Keratinocyte (primary cell): ENCODE data around the gene TMEM201. TPM values are rescaled to one million over a fixed set of nuclear protein-coding genes. Genes with fewer than 3 reads are reported as not detected.

Experiments used
- DNase-seq: peaks from one replicate; pipeline ENCODE4 v3.0.0-alpha.2; 2011; ENCODE audit warnings: low read depth, missing footprints, low spot score
- FAIRE-seq: peaks from 2 replicates; lab custom pipeline; 2011; peaks lifted over from hg19 to GRCh38; lab: Jason Lieb, UNC
- H2AFZ ChIP-seq: 2 replicates; pipeline ENCODE4 v1.6.0; 2012; ENCODE audit warnings: low read length, control low read depth, inconsistent platforms; ENCODE audit not compliant: control insufficient read depth
- H3K27ac ChIP-seq: 2 replicates; pipeline ENCODE4 v1.5.1; 2011; ENCODE audit warnings: low read length; ENCODE audit not compliant: control insufficient read depth, insufficient read depth
- H3K27me3 ChIP-seq: 3 replicates; pipeline ENCODE4 v1.6.0; 2011; ENCODE audit warnings: low read length; ENCODE audit not compliant: control insufficient read depth, insufficient read depth; ENCODE audit errors: extremely low read depth
- H3K36me3 ChIP-seq, 2 experiments: 2 replicates in 1 of 2; 3 replicates in 1 of 2; pipeline ENCODE4 v1.5.1; 2011; ENCODE audit warnings: low read length in 2 of 2, mild to moderate bottlenecking in 1 of 2; ENCODE audit not compliant: control insufficient read depth in 2 of 2, insufficient read depth in 2 of 2; ENCODE audit errors: extremely low read depth in 1 of 2
- H3K4me1 ChIP-seq: 3 replicates; pipeline ENCODE4 v1.5.1; 2011; ENCODE audit warnings: low read length; ENCODE audit not compliant: control insufficient read depth, insufficient read depth; ENCODE audit errors: extremely low read depth
- H3K4me2 ChIP-seq: 3 replicates; pipeline ENCODE4 v1.6.0; 2011; ENCODE audit warnings: low read depth, low read length; ENCODE audit not compliant: control insufficient read depth, insufficient read depth; ENCODE audit errors: extremely low read depth
- H3K4me3 ChIP-seq, 3 experiments: fragments of 200-600 bp in 1 of 3; sonication (generic) in 1 of 3; 2 replicates in 2 of 3; 3 replicates in 1 of 3; pipeline ENCODE4 v1.5.1; 2011 to 2016; ENCODE audit warnings: low read length in 3 of 3, mild to moderate bottlenecking in 3 of 3, control low read depth in 2 of 3, inconsistent platforms in 1 of 3, low read depth in 1 of 3, mixed read lengths in 1 of 3, mixed run types in 1 of 3, moderate library complexity in 1 of 3; ENCODE audit not compliant: control insufficient read depth in 2 of 3, insufficient read depth in 2 of 3; ENCODE audit errors: extremely low read depth in 1 of 3
- H3K79me2 ChIP-seq: 2 replicates; pipeline ENCODE4 v1.6.0; 2012; ENCODE audit warnings: low read length; ENCODE audit not compliant: control insufficient read depth, insufficient read depth
- H3K9ac ChIP-seq: 3 replicates; pipeline ENCODE4 v1.6.0; 2011; ENCODE audit warnings: low read length; ENCODE audit not compliant: control insufficient read depth, insufficient read depth; ENCODE audit errors: extremely low read depth
- H3K9me1 ChIP-seq: 3 replicates; pipeline ENCODE4 v1.6.0; 2011; ENCODE audit warnings: low read length; ENCODE audit not compliant: control insufficient read depth, insufficient read depth; ENCODE audit errors: extremely low read depth
- H3K9me3 ChIP-seq: 2 replicates; pipeline ENCODE4 v1.5.1; 2012; ENCODE audit warnings: low read depth, low read length; ENCODE audit not compliant: control insufficient read depth
- H4K20me1 ChIP-seq: 3 replicates; pipeline ENCODE4 v1.6.0; 2011; ENCODE audit warnings: low read length; ENCODE audit not compliant: control insufficient read depth, insufficient read depth; ENCODE audit errors: extremely low read depth
- EZH2 ChIP-seq: IDR thresholded peaks from one replicate; pipeline ENCODE4 v1.6.1; 2012; ENCODE audit warnings: inconsistent platforms, mild to moderate bottlenecking, low read length, moderate library complexity
- dilution Hi-C: fragments of 300-500 bp; cut with MboI; formaldehyde crosslinking; loops from one replicate; pipeline ENCODE4 v1.7.0; 2020; ENCODE audit warnings: low sequenced_read_pairs; ENCODE audit not compliant: extremely low pct_ligation_motif_present
- polyA plus RNA-seq, 5 experiments: library from polyadenylated mRNA; depleted of rRNA in 3 of 5; stranded (reverse) in 3 of 5; stranded (forward) in 1 of 5; unstranded in 1 of 5; fragments of >200 nt; gene quantifications; 1 replicate in 1 of 5; 2 replicates in 3 of 5; 3 replicates in 1 of 5; pipeline versions ENCODE4 v1.2.1 to v1.2.3, GENCODE V29; 2011 to 2012; ENCODE audit warnings: missing spikeins in 2 of 5, low read depth in 1 of 5, low replicate concordance in 1 of 5
- TF ChIP-seq, protein P1 (sequence below), 3 experiments: IDR thresholded peaks in 1 of 3; conservative IDR thresholded peaks in 1 of 3; optimal IDR thresholded peaks in 1 of 3; 2 replicates in 2 of 3; 3 replicates in 1 of 3; pipeline versions ENCODE3 to v1.5.1; 2011; ENCODE audit warnings: low read length in 3 of 3, mild to moderate bottlenecking in 3 of 3, moderate library complexity in 2 of 3, control low read depth in 1 of 3, inconsistent platforms in 1 of 3; ENCODE audit not compliant: insufficient read depth in 2 of 3; ENCODE audit errors: extremely low read depth in 1 of 3

The TMEM201 gene
- polyA plus RNA-seq, 1 donor (not counting 4 experiments of a cell fraction or from before 2014, with no cell fraction given): 1.5 TPM

DNA sequence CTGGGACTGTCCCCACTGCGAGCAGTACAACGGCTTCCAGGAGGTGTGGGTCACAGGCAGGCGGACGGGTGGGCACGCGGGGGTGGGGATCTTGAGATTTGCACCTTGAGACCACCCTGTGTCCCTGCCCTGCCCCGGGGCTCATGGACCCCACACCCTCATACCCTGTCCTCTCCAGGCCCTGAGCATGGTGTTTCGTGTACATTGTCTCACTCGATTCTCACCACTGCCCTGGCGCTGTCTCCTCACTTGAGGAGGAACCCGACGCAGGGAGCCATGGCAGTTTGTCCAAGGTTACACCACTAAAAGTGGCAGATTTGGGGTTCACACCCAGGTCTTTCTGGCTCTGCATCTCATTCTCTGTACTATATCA is 7.2 kb downstream of the TMEM201 start:
- dilution Hi-C loops: no loop called here
- peaks cover 45% of the 10 kb centered on the region for H3K79me2 ChIP-seq

DNA sequence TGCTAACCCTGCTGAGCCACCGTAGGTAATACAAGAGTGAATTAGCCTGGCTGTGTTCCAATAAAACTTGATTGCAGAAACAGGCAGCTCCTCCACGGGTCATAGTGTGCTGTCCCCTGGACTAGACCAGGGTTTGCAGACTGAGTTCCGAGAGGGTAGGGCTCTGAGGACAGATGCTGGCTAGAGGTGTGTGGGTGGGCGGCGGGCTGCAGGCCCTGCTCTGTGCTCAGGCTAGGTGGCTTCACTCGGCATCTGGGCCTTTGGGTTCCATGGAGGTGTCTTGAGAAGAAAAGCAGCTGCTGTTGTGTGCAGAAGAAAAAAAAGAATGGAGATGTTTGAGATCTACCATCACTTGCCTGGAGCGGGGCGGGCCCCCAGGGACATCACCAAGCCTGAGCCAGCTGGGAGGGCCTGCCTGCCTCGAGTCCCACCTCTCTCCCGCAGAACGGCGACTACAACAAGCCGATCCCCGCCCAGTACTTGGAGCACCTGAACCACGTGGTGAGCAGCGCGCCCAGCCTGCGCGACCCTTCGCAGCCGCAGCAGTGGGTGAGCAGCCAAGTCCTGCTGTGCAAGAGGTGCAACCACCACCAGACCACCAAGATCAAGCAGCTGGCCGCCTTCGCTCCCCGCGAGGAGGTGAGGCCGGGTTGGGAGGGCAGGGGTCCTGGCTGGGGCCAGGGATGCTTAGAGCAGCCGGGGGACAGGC is 7.9 kb downstream of the TMEM201 start:
- FAIRE-seq (no peak), DNase-seq (no peak)
- Histone ChIP-seq H3K9ac (no peak overlapping the region), H3K27ac (no peak overlapping the region), H2AFZ (no peak overlapping the region), H3K27me3 (no peaks in the 10 kb centered on the region), H3K9me3 (no peaks in the 10 kb centered on the region), H4K20me1 (no peaks in the 10 kb centered on the region), H3K4me2 (no peak overlapping the region), H3K4me3 (no peak overlapping the region), H3K36me3 (peaks cover 8 to 10% of the 10 kb centered on the region in 2 experiments), H3K9me1 (peaks cover 6% of the 10 kb centered on the region), H3K79me2 (peaks cover 39% of the 10 kb centered on the region), H3K4me1 (peaks cover 19% of the 10 kb centered on the region)
- TF ChIP-seq EZH2: no peak
- TF ChIP-seq, protein P1, sequence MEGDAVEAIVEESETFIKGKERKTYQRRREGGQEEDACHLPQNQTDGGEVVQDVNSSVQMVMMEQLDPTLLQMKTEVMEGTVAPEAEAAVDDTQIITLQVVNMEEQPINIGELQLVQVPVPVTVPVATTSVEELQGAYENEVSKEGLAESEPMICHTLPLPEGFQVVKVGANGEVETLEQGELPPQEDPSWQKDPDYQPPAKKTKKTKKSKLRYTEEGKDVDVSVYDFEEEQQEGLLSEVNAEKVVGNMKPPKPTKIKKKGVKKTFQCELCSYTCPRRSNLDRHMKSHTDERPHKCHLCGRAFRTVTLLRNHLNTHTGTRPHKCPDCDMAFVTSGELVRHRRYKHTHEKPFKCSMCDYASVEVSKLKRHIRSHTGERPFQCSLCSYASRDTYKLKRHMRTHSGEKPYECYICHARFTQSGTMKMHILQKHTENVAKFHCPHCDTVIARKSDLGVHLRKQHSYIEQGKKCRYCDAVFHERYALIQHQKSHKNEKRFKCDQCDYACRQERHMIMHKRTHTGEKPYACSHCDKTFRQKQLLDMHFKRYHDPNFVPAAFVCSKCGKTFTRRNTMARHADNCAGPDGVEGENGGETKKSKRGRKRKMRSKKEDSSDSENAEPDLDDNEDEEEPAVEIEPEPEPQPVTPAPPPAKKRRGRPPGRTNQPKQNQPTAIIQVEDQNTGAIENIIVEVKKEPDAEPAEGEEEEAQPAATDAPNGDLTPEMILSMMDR (optimal IDR thresholded peaks at IDR 0.05 in 1 of 3, IDR thresholded peaks at IDR 0.05 in 1 of 3, conservative IDR thresholded peaks at IDR 0.05 in 1 of 3; ENCODE audit: extremely low read depth in 1 of 3, insufficient read depth in 2 of 3, low read length in 3 of 3): no peak
- dilution Hi-C loops: no loop called here

More for the DNA sequence above, 7.2 kb downstream of the TMEM201 start:
- Histone ChIP-seq H3K4me2 (no peak overlapping the region), H3K9ac (no peak overlapping the region), H3K27me3 (no peaks in the 10 kb centered on the region), H3K4me3 (no peak overlapping the region), H3K36me3 (peaks cover 5 to 7% of the 10 kb centered on the region in 2 experiments), H3K9me3 (no peaks in the 10 kb centered on the region), H3K9me1 (peaks cover 9% of the 10 kb centered on the region), H4K20me1 (no peaks in the 10 kb centered on the region), H3K27ac (no peak overlapping the region), H3K4me1 (peaks cover 19% of the 10 kb centered on the region), H2AFZ (no peak overlapping the region)
- FAIRE-seq (no peak), DNase-seq (no peak)
- TF ChIP-seq EZH2: no peak
- TF ChIP-seq, protein P1 (optimal IDR thresholded peaks at IDR 0.05 in 1 of 3, IDR thresholded peaks at IDR 0.05 in 1 of 3, conservative IDR thresholded peaks at IDR 0.05 in 1 of 3; ENCODE audit: extremely low read depth in 1 of 3, insufficient read depth in 2 of 3, low read length in 3 of 3): no peak
